Spinal cord (tissue), 10 donors: ENCODE measurements around the gene C12orf76. TPM values are rescaled to one million over a fixed set of nuclear protein-coding genes. Genes with fewer than 3 reads are reported as not detected.
"Not testable (repeated sequence)": the region's sequence is repeated elsewhere in the genome, so short reads cannot be mapped to it uniquely, and the experiment has no call there.

ENCODE experiments used
- DNase-seq, 6 donors: peaks; one replicate each; pipeline versions ENCODE4 v3.0.0 to v3.0.0-alpha.2; 2013 to 2015; ENCODE audit warnings: low spot score in 6 of 6, low read depth in 4 of 6
- H3K27ac ChIP-seq: one replicate; pipeline ENCODE4 v1.5.1; 2013; ENCODE audit warnings: low read depth, low read length, control low read depth
- H3K27me3 ChIP-seq: one replicate; pipeline ENCODE4 v1.6.1; 2013; ENCODE audit warnings: low read length; ENCODE audit not compliant: control insufficient read depth, insufficient read depth
- H3K36me3 ChIP-seq: one replicate; pipeline ENCODE4 v1.6.1; 2013; ENCODE audit warnings: low read length; ENCODE audit not compliant: control insufficient read depth, insufficient read depth
- H3K4me1 ChIP-seq: one replicate; pipeline ENCODE4 v1.6.1; 2013; ENCODE audit warnings: low read length; ENCODE audit not compliant: control insufficient read depth, insufficient read depth
- H3K4me3 ChIP-seq: one replicate; pipeline ENCODE4 v1.5.1; 2013; ENCODE audit warnings: low read depth, low read length, control low read depth
- H3K9me3 ChIP-seq: one replicate; pipeline ENCODE4 v1.6.1; 2013; ENCODE audit warnings: low read length; ENCODE audit not compliant: control insufficient read depth, insufficient read depth
- WGBS: methylation state at CpG from one replicate; pipeline ENCODE4 v1.1.5; 2013; ENCODE audit warnings: missing lambda C conversion rate; ENCODE audit not compliant: insufficient coverage; 5-methylcytosine and 5-hydroxymethylcytosine counted together
- polyA plus RNA-seq, 2 donors: library from polyadenylated mRNA; unstranded; fragments of 120-200 nt; gene quantifications; one replicate each; pipeline ENCODE4 v1.2.1, GENCODE V29; 2013; ENCODE audit not compliant: insufficient read length in 2 of 2
- total RNA-seq, 2 donors: library from RNA; depleted of rRNA in 1 of 2; stranded (reverse); fragments of 120-200 nt in 1 of 2; fragments of >200 nt in 1 of 2; gene quantifications; one replicate each; pipeline versions ENCODE4 v1.2.3 to v1.2.4, GENCODE V29; 2013 to 2014
- donor health status: healthy.

The C12orf76 gene
- total and polyA plus RNA-seq, 4 donors: 45.2 to 94.4 (median 86.9) TPM

DNA sequence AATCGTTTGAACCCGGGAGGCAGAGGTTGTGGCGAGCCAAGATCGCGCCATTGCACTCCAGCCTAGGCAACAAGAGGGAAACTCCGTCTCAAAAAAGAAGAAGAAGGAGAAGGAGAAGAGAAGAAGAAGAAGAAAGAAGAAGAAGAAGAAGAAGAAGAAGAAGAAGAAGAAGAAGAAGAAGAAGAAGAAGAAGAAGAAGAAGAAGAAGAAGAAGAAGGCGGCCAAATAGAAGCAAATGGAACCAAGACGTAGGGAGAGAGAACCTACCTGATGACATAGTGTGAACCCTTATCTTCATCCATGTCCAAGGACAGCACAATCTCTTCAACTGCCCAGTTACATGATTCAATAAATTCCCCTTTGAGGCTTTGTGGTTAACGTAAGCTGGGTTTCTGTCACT, 19.8 kb upstream of the C12orf76 start:
- H3K27me3 ChIP-seq, H3K4me3 ChIP-seq, H3K9me3 ChIP-seq, H3K27ac ChIP-seq, DNase-seq, H3K4me1 ChIP-seq, H3K36me3 ChIP-seq: not testable (repeated sequence)
- WGBS: 86% methylated on average over 8 of the region's 9 CpGs

- peaks cover under 1% of the 10 kb centered on the region for H3K4me1 ChIP-seq
- DNase-seq: no peak
- H3K27ac ChIP-seq: no peak overlapping the region
- no peak overlapping the region for H3K4me3 ChIP-seq
- H3K9me3 ChIP-seq: no peaks in the 10 kb centered on the region
- no peaks in the 10 kb centered on the region for H3K36me3 ChIP-seq
- H3K27me3 ChIP-seq: no peaks in the 10 kb centered on the region
- WGBS: 95% methylated on average over 4 of the region's 7 CpGs
Measured at GRCh38 chr12:110067531-110067930, 19.2 kb upstream of the C12orf76 start.

DNA sequence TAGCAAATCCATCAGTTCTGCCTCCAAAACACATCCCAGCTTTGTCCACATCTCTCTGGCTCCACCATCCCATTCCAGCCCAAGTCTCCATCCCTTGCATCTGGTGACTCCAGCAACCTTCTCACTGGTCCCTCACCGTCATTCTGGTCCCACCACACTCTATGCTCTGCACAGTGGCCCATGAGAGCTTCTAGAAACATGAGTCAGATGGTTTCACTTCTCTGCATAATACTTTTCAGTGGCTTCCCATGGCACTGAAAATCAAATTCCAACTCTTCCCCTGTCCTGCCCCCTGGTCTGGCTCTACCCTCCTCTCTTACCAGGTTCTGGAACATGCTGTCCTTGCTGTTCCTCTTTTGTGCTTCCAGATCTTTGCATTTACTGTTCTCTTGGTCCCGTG, 17.2 kb upstream of the C12orf76 start:
- Histone ChIP-seq H3K27ac (no peak overlapping the region), H3K36me3 (no peaks in the 10 kb centered on the region), H3K27me3 (no peaks in the 10 kb centered on the region), H3K4me1 (no peaks in the 10 kb centered on the region), H3K4me3 (no peak overlapping the region), H3K9me3 (no peaks in the 10 kb centered on the region)
- 89% methylated on average over 1 of the region's 2 CpGs for WGBS
- DNase-seq: no peak

GRCh38 chr12:110062241-110062640, 13.9 kb upstream of the C12orf76 start:
- no peaks in the 10 kb centered on the region for H3K4me1 ChIP-seq
- no peaks in the 10 kb centered on the region for H3K9me3 ChIP-seq
- H3K27me3 ChIP-seq: no peaks in the 10 kb centered on the region
- no peak overlapping the region for H3K4me3 ChIP-seq
- no peak overlapping the region for H3K27ac ChIP-seq
- DNase-seq: no peak
- H3K36me3 ChIP-seq: no peaks in the 10 kb centered on the region
- no CpG with 5 or more reads among the region's 2 CpGs for WGBS

DNA sequence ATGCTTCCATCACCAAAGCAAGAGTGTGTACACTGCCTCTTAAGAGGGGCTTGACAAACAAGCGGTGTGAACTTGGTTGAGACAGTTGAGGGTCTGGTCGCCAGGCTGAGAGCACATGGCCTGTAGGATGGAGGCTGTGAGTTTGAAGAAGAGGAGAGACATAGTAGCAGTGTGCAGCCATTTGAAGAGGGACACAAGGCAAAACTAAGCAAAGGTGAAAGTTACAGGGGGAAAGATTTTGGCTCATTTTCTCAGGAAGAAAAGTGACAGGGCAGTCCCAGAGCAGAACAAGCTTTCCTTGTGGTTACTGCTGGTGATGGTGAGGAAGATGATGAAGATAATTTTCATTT, 11.3 kb upstream of the C12orf76 start:
- WGBS: 92% methylated on average over 2 of the region's 2 CpGs
- H3K4me1 ChIP-seq: no peaks in the 10 kb centered on the region
- DNase-seq: no peak
- H3K27ac ChIP-seq: peak overlapping the region; percentile 33
- H3K9me3 ChIP-seq: no peaks in the 10 kb centered on the region
- H3K36me3 ChIP-seq: no peaks in the 10 kb centered on the region
- H3K4me3 ChIP-seq: no peak overlapping the region
- H3K27me3 ChIP-seq: peaks cover 2% of the 10 kb centered on the region

DNA sequence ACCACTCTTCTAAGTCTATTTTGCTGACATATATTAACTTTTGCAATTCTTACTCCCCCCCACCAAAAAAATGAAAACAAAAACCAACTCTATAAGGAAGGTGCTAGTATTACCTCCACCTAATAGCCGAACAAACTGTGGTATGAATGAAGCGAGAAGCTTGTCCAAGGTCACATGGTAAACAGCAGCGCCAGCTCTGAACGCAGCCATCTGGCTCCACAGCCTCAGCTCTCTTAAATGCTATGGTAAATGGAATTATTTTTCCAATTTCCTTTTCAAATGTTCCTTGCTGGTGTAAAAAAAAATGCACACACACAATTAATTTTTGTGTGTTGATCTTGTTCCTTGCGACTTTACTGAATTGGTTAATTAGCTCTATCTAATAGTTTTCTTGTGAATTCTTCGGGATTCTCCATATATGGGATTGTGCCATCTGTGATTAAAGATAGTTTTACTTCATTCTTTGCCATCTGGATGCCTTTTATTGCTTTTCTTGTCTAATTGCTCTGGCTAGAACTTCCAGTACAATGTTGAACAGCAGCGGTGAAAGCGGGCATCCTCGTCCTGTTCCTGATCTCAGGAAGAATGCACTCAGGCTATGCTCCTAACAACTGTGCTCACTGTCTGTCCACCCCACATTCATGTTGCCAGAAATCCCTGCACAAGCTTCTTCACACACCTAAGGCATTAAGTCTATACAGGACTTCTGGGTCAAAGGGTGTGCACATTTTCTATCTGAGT, 10.7 kb upstream of the C12orf76 start:
- Histone ChIP-seq H3K27me3 (peaks cover 2% of the 10 kb centered on the region), H3K9me3 (no peaks in the 10 kb centered on the region), H3K27ac (no peak overlapping the region), H3K36me3 (no peaks in the 10 kb centered on the region), H3K4me1 (no peaks in the 10 kb centered on the region), H3K4me3 (no peak overlapping the region)
- peak in 1 of 6 donors; percentile 59 for DNase-seq
- 73% methylated on average over 3 of the region's 9 CpGs for WGBS

DNA sequence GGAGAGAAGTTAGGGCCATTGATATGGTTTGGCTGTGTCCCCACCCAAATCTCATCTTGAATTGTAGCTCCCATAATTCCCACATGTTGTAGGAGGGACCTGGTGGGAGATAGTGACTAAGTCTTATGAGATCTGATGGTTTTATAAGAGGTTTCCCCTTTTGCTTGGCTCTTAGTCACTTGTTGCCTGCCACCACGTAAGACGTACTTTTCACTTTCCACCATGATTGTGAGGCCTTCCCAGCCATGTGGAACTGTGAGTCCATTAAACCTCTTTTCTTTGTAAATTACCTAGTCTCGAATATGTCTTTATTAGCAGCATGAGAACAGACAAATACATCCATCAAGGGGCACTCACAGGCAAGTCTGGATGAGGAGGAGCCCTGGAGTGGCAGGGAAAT, 8.3 kb upstream of the C12orf76 start:
- not testable (repeated sequence) for DNase-seq, H3K9me3 ChIP-seq, H3K27ac ChIP-seq, H3K4me1 ChIP-seq, H3K4me3 ChIP-seq, H3K36me3 ChIP-seq, H3K27me3 ChIP-seq
- WGBS: no CpG with 5 or more reads among the region's 3 CpGs

DNA sequence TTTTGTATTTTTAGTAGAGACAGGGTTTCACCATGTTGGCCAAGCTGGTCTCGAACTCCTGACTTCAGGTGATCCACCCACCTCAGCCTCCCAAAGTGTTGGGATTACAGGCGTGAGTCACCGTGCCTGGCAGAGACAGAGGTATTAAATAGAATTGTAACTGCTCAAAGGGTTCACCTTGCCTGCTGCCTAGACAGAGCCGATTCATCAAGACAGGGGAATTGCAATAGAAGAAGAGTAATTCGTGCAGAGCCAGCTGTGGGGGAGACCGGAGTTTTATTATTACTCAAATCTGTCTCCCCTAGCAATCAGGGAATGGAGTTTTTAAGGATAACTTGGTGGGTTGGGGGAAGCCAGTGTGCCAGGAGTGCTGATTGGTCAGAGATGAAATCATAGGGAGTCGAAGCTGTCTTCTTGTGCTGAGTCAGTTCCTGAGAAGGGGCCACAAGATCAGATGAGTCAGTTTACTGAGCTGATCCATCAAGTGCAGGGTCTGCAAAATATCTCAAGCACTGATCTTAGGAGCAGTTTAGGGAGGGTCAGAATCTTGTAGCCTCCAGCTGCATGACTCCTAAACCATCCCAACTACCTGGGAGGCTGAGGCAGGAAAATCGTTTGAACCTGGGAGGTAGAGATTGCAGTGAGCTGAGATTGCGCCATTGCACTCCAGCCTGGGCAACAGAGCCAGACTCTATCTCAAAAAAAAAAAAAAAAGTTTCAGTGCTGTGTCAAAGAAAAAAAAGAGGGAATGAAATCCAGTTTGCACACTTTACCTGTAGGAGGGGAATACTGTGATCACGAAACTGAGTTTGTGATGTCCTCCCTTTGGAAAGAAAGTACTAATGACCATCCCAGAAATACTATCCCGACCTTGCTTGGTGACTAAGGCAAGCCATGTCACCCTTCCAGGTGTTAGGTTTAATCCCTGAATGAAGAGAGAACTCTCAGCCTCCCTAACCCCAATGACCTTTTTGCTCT, 7.3 kb upstream of the C12orf76 start:
- not testable (repeated sequence) for H3K4me3 ChIP-seq, H3K9me3 ChIP-seq, DNase-seq, H3K27ac ChIP-seq, H3K27me3 ChIP-seq, H3K36me3 ChIP-seq, H3K4me1 ChIP-seq
- 50% methylated on average over 2 of the region's 11 CpGs for WGBS

DNA sequence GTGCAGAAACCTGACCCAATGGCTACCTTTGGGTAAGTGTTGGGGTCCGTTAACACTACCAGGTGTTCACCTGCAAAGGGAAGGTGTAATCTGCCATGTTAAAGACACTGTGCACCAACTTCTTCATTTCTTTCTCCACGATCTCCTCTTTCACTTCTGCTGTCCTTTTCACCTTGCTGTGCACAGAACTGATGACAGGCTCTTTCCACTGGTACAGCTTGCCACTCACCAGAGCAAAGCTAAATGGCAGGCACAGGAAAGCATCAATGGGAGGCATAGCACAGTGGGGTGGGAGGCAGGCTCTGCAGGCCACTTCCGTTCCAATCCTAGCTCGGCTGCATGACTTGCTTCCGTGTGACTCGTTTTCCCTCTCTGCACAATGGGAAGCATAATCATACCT, 2.6 kb upstream of the C12orf76 start:
- WGBS: 67% methylated on average over 1 of the region's 6 CpGs
- Histone ChIP-seq H3K27ac (no peak overlapping the region), H3K4me1 (peaks cover 15% of the 10 kb centered on the region), H3K4me3 (no peak overlapping the region), H3K27me3 (peaks cover 2% of the 10 kb centered on the region), H3K36me3 (no peaks in the 10 kb centered on the region), H3K9me3 (no peaks in the 10 kb centered on the region)
- DNase-seq: no peak

DNA sequence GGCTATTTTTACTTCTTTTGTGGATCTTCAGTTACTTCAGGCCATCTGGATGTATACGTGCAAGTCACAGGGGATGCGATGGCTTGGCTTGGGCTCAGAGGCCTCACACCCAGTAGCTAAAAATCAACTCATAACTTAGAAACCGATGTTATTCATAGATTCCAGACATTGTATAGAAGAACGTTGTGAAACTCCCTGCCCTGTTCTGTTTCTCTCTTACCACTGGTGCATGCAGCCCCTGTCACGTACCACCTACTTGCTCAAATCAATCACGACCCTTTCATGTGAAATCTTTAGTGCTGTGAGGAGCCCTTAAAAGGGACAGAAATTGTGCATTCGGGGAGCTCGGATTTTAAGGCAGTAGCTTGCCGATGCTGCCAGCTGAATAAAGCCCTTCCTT, 1.3 kb upstream of the C12orf76 start:
- 76% methylated on average over 5 of the region's 9 CpGs for WGBS

More for the DNA sequence above, 1.3 kb upstream of the C12orf76 start:
- H3K4me1 ChIP-seq: peaks cover 15% of the 10 kb centered on the region
- not testable (repeated sequence) for H3K27ac ChIP-seq, DNase-seq, H3K27me3 ChIP-seq, H3K9me3 ChIP-seq, H3K36me3 ChIP-seq, H3K4me3 ChIP-seq
